Panc1 (cell line): ENCODE results near the gene LCN1. TPM values are rescaled to one million over a fixed set of nuclear protein-coding genes. Genes with fewer than 3 reads are reported as not detected.

Source experiments
- ATAC-seq: fragments of 200-7000 bp; cut with Tn5 transposase; 2 replicates; pipeline ENCODE4 v1.9.1; 2020; ENCODE audit warnings: mild to moderate bottlenecking, moderate library complexity
- BruUV-seq: library from RNA; stranded (reverse); fragments of 400-500 nt; replicated peaks from 2 replicates; lab custom pipeline; 2021; lab: Mats Ljungman, UMichigan
- CTCF ChIA-PET: fragments of 300-600 bp; sonication (Branson Sonifier 250); formaldehyde crosslinking; loops from one replicate; lab custom pipeline; 2022; ENCODE audit warnings: antibody characterized with exemption; lab: Charles Lee
- POLR2A ChIA-PET: fragments of 300-600 bp; sonication (Branson Sonifier 250); formaldehyde crosslinking; loops from one replicate; lab custom pipeline; 2022; ENCODE audit warnings: antibody characterized with exemption; lab: Charles Lee
- DNase-seq: peaks from one replicate; pipeline ENCODE4 v3.0.0-alpha.2; 2010; ENCODE audit warnings: low read depth, low spot score
- H3K27ac ChIP-seq: 2 replicates; pipeline ENCODE4 v1.5.1; 2011; ENCODE audit warnings: mild to moderate bottlenecking, low read length, inconsistent platforms
- H3K27me3 ChIP-seq: fragments of 200-500 bp; sonication (Bioruptor generic); 2 replicates; pipeline ENCODE4 v1.6.0; 2014; ENCODE audit warnings: low read length, inconsistent platforms; ENCODE audit not compliant: control insufficient read depth, insufficient read depth
- H3K36me3 ChIP-seq: fragments of 200-500 bp; sonication (Bioruptor generic); 2 replicates; pipeline ENCODE4 v1.5.1; 2014; ENCODE audit warnings: inconsistent platforms, mild to moderate bottlenecking, low read length, moderate library complexity; ENCODE audit not compliant: control insufficient read depth, insufficient read depth
- H3K4me1 ChIP-seq: 2 replicates; pipeline ENCODE4 v1.5.1; 2011; ENCODE audit warnings: inconsistent platforms, mild to moderate bottlenecking, low read length, moderate library complexity; ENCODE audit not compliant: control insufficient read depth, insufficient read depth
- H3K4me3 ChIP-seq, 2 experiments: 2 replicates each; pipeline ENCODE4 v1.5.1; 2011 to 2012; ENCODE audit warnings: low read depth in 2 of 2, low read length in 2 of 2, mild to moderate bottlenecking in 2 of 2, inconsistent platforms in 1 of 2, moderate library complexity in 1 of 2
- H3K9me3 ChIP-seq: fragments of 200-500 bp; sonication (Bioruptor generic); 2 replicates; pipeline ENCODE4 v1.5.1; 2014; ENCODE audit warnings: low read depth, mild to moderate bottlenecking, inconsistent platforms, low read length, moderate library complexity; ENCODE audit not compliant: control insufficient read depth, insufficient read depth
- CTCF ChIP-seq: fragments of 450-650 bp; IDR thresholded peaks from 2 replicates; pipeline ENCODE4 v1.5.1; 2017; ENCODE audit warnings: mild to moderate bottlenecking
- POLR2AphosphoS5 ChIP-seq: IDR thresholded peaks from 2 replicates; pipeline ENCODE4 v1.6.1; 2012; ENCODE audit warnings: mild to moderate bottlenecking, low read depth, low read length, moderate library complexity
- REST ChIP-seq, 2 experiments: IDR thresholded peaks; 2 replicates each; pipeline ENCODE4 v1.6.1; 2011 to 2012; ENCODE audit warnings: low read depth in 2 of 2, control low read depth in 1 of 2, low read length in 1 of 2, mild to moderate bottlenecking in 1 of 2, moderate library complexity in 1 of 2; ENCODE audit not compliant: insufficient read depth in 1 of 2
- SIN3A ChIP-seq: IDR thresholded peaks from 2 replicates; pipeline ENCODE4 v1.6.1; 2012; ENCODE audit warnings: low read depth, mild to moderate bottlenecking, low read length, moderate library complexity, borderline replicate concordance; ENCODE audit not compliant: insufficient read depth
- TCF7L2 ChIP-seq: IDR thresholded peaks from 2 replicates; pipeline ENCODE4 v1.6.1; 2011; ENCODE audit warnings: mild to moderate bottlenecking, low read depth, low read length, inconsistent platforms
- in situ Hi-C: cut with HindIII; loops from 2 replicates; pipeline ENCODE4 v1.10.0; 2016; ENCODE audit warnings: low sequenced_read_pairs, low pct_unique_long_range_greater_than_20kb
- intact Hi-C: fragments of 100-400 bp; cut with micrococcal nuclease; formaldehyde crosslinking; loops from one replicate; pipeline ENCODE4 v1.10.0; 2022; ENCODE audit not compliant: unreplicated experiment
- total RNA-seq: library from RNA; stranded (reverse); gene quantifications from one replicate; pipeline ENCODE4 v1.2.1, GENCODE V29; 2021; ENCODE audit not compliant: unreplicated experiment

The LCN1 gene
- total RNA-seq, 1 experiment from 2014 or later = not detected

GRCh38 chr9:135522931-135523330 is 1.7 kb downstream of the LCN1 start:
- Histone ChIP-seq H3K4me3 (no peak overlapping the region), H3K9me3 (no peaks in the 10 kb centered on the region), H3K27ac (no peak overlapping the region), H3K4me1 (no peaks in the 10 kb centered on the region), H3K36me3 (no peaks in the 10 kb centered on the region), H3K27me3 (no peaks in the 10 kb centered on the region)
- ChIA-PET CTCF (no interaction called here), POLR2A (no interaction called here)
- TF ChIP-seq CTCF (no peak), REST (IDR thresholded peaks at IDR 0.05; ENCODE audit: insufficient read depth in 1 of 2, low read depth in 2 of 2, low read length in 1 of 2) (no peak), TCF7L2 (no peak), POLR2AphosphoS5 (no peak), SIN3A (no peak)
- ATAC-seq = no peak
- BruUV-seq = no TSS peak
- intact Hi-C loops = no loop called here
- in situ Hi-C loops = no loop called here
- DNase-seq = no peak

GRCh38 chr9:135523521-135524129 is 2.4 kb downstream of the LCN1 start:
- in situ Hi-C loops = no loop called here
- POLR2A ChIA-PET = no interaction called here

More at GRCh38 chr9:135523521-135524129, 2.4 kb downstream of the LCN1 start:
- no peaks in the 10 kb centered on the region for H3K27me3 ChIP-seq
- ATAC-seq (no peak; the same call in 1 of the 2 replicates), DNase-seq (no peak)
- no peaks in the 10 kb centered on the region for H3K36me3 ChIP-seq
- no peak overlapping the region for H3K27ac ChIP-seq
- no TSS peak for BruUV-seq
- H3K9me3 ChIP-seq = no peaks in the 10 kb centered on the region
- TF ChIP-seq CTCF = no peak
- CTCF ChIA-PET = no interaction called here
- intact Hi-C loops = no loop called here
- no peak overlapping the region for H3K4me3 ChIP-seq
- H3K4me1 ChIP-seq = no peaks in the 10 kb centered on the region
